K562 (cell line): ENCODE data around the gene EEF2K. TPM values are rescaled to one million over a fixed set of nuclear protein-coding genes. Genes with fewer than 3 reads are reported as not detected.
A peak's percentile ranks its signal among the peaks of the same experiment; 100 is the strongest.

ENCODE experiments used
- KAT2B ChIP-seq: IDR thresholded peaks from one replicate; pipeline ENCODE4 v1.6.1; 2012; ENCODE audit warnings: low read depth, mild to moderate bottlenecking, control low read depth, inconsistent platforms, low read length, moderate library complexity
- KDM1A ChIP-seq, 2 experiments: fragments of 450-650 bp; IDR thresholded peaks; 2 replicates each; pipeline ENCODE4 v1.6.1; 2016; ENCODE audit warnings: mild to moderate bottlenecking in 2 of 2
- MEF2D ChIP-seq: conservative IDR thresholded peaks from 2 replicates; pipeline ENCODE4 v1.6.1; 2016; ENCODE audit warnings: low read depth, missing genetic modification characterization, missing compliant biosample characterization
- POU5F1 ChIP-seq: fragments of 150-350 bp; IDR thresholded peaks from 2 replicates; pipeline ENCODE4 v1.6.1; 2014; ENCODE audit warnings: borderline replicate concordance, low read length, low read depth, mild to moderate bottlenecking; ENCODE audit not compliant: partially characterized antibody
- SRSF3 ChIP-seq: fragments of 200-400 bp; formaldehyde crosslinking; IDR thresholded peaks from 2 replicates; pipeline ENCODE4 v1.6.1; 2016; ENCODE audit warnings: mild to moderate bottlenecking, low read length, moderate library complexity; ENCODE audit not compliant: insufficient read depth
- TAF7 ChIP-seq: fragments of 450-650 bp; IDR thresholded peaks from 2 replicates; pipeline ENCODE4 v1.6.1; 2016; ENCODE audit warnings: missing genetic modification characterization, missing compliant biosample characterization
- TAL1 ChIP-seq: fragments of 450-650 bp; IDR thresholded peaks from 2 replicates; pipeline ENCODE4 v1.6.1; 2016; ENCODE audit warnings: mild to moderate bottlenecking
- ZBTB40 ChIP-seq, 2 experiments: fragments of 450-650 bp in 1 of 2; sonication (generic) in 1 of 2; formaldehyde crosslinking in 1 of 2; IDR thresholded peaks; 2 replicates each; pipeline versions ENCODE4 v1.7.1 to v1.9.0; 2016 to 2022; ENCODE audit warnings: inconsistent platforms in 1 of 2, mild to moderate bottlenecking in 1 of 2, missing genetic modification reagents in 1 of 2
- ZNF830 ChIP-seq: fragments of 250-450 bp; sonication (Bioruptor Pico); IDR thresholded peaks from 2 replicates; pipeline ENCODE4 v1.5.0; 2021; ENCODE audit warnings: mild to moderate bottlenecking
- polyA plus RNA-seq, 8 experiments: library from polyadenylated mRNA; depleted of rRNA in 4 of 8; stranded (reverse) in 5 of 8; unstranded in 3 of 8; fragments of >200 nt; fragmentation: Nextera tagmentation in 2 of 8; fragmentation: Illumina TruSeq in 1 of 8; extraction: Ambion mirVana in 2 of 8; extraction: Trizol in 1 of 8; gene quantifications; 2 replicates each; pipeline versions ENCODE4 v1.2.1 to v1.2.3, GENCODE V29; 2011 to 2014; ENCODE audit warnings: inconsistent platforms in 1 of 8, missing spikeins in 1 of 8
- total RNA-seq, 7 experiments: library from RNA; depleted of rRNA in 6 of 7; stranded (reverse); fragments of >200 nt in 6 of 7; fragmentation: Illumina TruSeq in 2 of 7; extraction: Trizol in 2 of 7; gene quantifications; 2 replicates each; pipeline versions ENCODE4 v1.2.1 to v1.2.3, GENCODE V29; 2011 to 2021; ENCODE audit warnings: low replicate concordance in 1 of 7
- TF ChIP-seq, protein P1 (sequence below): fragments of 250-450 bp; sonication (Bioruptor Pico); IDR thresholded peaks from 2 replicates; pipeline ENCODE4 v1.4.0; 2020

EEF2K gene
- total and polyA plus RNA-seq, 9 of the 15 experiments (the other 6 are each of a cell fraction or from before 2014, with no cell fraction given), result 3.0 to 35.2 (median 12.2) TPM

DNA sequence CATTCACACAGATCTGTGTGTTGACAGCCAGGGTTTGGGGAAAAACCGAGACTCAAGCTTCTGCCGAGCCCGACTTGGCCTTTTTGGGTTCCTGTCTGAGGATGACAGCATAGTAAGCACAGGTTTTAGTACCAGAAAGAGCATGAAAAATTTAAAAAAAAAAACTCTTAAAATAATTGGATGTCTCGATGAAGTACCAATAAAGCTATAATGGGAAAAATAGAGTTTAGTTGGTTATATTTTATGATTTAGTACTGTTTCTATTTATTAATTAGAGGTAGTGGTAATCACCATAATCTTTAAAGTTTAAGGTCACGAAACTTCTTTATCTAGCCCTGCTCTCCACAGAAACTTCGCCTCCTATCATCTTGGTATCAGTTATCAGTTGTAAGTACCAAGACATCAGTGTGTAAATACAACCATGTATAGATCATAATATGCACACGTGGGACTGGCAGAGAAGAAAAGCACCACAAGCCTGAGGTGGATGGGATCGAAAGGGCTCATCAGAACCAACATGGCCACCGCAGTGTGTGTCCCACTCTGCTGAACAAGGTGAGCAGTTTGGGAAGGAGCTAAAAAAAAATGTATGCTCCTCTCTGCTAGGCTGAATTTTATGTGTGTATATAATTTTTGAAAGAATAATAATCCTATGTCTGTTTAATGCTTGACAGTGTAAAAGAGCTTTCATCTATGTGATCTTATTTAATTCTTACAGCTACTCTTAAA is 14.4 kb upstream of the EEF2K start (continued):
- TF ChIP-seq, protein P1, sequence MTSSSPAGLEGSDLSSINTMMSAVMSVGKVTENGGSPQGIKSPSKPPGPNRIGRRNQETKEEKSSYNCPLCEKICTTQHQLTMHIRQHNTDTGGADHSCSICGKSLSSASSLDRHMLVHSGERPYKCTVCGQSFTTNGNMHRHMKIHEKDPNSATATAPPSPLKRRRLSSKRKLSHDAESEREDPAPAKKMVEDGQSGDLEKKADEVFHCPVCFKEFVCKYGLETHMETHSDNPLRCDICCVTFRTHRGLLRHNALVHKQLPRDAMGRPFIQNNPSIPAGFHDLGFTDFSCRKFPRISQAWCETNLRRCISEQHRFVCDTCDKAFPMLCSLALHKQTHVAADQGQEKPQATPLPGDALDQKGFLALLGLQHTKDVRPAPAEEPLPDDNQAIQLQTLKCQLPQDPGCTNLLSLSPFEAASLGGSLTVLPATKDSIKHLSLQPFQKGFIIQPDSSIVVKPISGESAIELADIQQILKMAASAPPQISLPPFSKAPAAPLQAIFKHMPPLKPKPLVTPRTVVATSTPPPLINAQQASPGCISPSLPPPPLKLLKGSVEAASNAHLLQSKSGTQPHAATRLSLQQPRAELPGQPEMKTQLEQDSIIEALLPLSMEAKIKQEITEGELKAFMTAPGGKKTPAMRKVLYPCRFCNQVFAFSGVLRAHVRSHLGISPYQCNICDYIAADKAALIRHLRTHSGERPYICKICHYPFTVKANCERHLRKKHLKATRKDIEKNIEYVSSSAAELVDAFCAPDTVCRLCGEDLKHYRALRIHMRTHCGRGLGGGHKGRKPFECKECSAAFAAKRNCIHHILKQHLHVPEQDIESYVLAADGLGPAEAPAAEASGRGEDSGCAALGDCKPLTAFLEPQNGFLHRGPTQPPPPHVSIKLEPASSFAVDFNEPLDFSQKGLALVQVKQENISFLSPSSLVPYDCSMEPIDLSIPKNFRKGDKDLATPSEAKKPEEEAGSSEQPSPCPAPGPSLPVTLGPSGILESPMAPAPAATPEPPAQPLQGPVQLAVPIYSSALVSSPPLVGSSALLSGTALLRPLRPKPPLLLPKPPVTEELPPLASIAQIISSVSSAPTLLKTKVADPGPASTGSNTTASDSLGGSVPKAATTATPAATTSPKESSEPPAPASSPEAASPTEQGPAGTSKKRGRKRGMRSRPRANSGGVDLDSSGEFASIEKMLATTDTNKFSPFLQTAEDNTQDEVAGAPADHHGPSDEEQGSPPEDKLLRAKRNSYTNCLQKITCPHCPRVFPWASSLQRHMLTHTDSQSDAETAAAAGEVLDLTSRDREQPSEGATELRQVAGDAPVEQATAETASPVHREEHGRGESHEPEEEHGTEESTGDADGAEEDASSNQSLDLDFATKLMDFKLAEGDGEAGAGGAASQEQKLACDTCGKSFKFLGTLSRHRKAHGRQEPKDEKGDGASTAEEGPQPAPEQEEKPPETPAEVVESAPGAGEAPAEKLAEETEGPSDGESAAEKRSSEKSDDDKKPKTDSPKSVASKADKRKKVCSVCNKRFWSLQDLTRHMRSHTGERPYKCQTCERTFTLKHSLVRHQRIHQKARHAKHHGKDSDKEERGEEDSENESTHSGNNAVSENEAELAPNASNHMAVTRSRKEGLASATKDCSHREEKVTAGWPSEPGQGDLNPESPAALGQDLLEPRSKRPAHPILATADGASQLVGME (CRISPR knock-in tag), result no peak
- TF ChIP-seq KAT2B (no peak), TAL1 (no peak), TAF7 (tag) (no peak), KDM1A (IDR thresholded peaks at IDR 0.05) (no peak), MEF2D (tag) (no peak), SRSF3 (no peak), POU5F1 (no peak), ZBTB40 (IDR thresholded peaks at IDR 0.05) (peak; percentile 60), ZBTB40 (CRISPR knock-in tag; IDR thresholded peaks at IDR 0.05) (no peak), ZNF830 (CRISPR knock-in tag) (no peak)
